DND-41 (cell line): ENCODE results near the gene SEMA7A.

Experiments
- EZH2 ChIP-seq: IDR thresholded peaks from 3 replicates; pipeline ENCODE4 v1.6.1; 2012; ENCODE audit warnings: borderline replicate concordance, low read depth, mild to moderate bottlenecking, moderate library complexity, low read length, inconsistent platforms; ENCODE audit not compliant: severe bottlenecking
- TF ChIP-seq, protein P1 (sequence below): IDR thresholded peaks from 2 replicates; pipeline ENCODE4 v1.5.1; 2012; ENCODE audit warnings: borderline replicate concordance, low read length, moderate library complexity, mild to moderate bottlenecking; ENCODE audit not compliant: poor library complexity, severe bottlenecking; ENCODE audit errors: extremely low read depth

DNA sequence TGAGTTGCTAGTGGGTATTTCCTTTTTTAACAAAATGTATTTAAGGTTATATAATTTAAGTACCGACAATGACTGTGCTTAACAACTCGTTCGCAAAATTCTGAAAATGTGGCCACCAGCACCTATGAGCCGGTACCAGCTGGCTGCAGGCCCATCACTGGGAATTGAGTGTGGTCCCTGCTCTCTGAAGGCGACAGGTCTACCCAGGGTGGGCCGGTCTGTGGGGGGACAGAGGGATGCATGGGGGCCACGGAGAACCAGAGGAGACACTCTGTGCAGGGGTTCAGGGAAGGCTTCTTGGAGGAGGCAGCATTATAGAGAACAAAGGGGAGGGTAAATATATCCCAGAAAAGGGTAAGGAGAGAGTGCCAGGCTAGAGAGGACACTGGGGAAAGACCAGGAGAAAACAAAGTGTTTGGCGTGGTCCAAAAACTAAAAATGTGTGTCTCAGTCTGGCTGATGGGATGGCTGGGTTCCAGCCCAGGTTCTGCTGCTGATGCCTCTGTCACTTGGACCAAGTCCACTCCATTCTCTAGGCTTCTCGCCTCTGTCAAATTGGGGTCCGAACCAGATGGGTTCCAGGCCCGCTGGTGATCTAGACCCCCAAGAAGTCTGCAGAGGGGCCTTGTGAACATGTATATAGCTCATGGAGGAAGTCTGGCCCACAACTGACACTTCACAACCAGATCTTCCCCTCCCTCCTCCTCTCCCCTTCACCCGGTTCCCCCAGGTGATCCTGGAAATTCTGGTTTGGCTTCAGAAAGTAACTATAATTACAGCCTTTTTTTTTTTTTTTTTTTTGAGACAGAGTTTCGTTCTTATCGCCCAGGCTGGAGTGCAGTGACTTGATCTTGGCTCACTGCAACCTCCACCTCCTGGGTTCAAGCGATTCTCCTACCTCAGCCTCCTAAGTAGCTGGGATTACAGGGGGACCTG, 55.7 kb downstream of the SEMA7A start:
- TF ChIP-seq, protein P1, sequence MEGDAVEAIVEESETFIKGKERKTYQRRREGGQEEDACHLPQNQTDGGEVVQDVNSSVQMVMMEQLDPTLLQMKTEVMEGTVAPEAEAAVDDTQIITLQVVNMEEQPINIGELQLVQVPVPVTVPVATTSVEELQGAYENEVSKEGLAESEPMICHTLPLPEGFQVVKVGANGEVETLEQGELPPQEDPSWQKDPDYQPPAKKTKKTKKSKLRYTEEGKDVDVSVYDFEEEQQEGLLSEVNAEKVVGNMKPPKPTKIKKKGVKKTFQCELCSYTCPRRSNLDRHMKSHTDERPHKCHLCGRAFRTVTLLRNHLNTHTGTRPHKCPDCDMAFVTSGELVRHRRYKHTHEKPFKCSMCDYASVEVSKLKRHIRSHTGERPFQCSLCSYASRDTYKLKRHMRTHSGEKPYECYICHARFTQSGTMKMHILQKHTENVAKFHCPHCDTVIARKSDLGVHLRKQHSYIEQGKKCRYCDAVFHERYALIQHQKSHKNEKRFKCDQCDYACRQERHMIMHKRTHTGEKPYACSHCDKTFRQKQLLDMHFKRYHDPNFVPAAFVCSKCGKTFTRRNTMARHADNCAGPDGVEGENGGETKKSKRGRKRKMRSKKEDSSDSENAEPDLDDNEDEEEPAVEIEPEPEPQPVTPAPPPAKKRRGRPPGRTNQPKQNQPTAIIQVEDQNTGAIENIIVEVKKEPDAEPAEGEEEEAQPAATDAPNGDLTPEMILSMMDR, result no peak
- TF ChIP-seq EZH2, result no peak
